Measurements from ENCODE around the gene ZNF764.
A peak's percentile ranks its signal among the peaks of the same experiment; 100 is the strongest.
"Not testable (repeated sequence)": the region's sequence is repeated elsewhere in the genome, so short reads cannot be mapped to it uniquely, and the experiment has no call there.

ZNF764 gene

DNA sequence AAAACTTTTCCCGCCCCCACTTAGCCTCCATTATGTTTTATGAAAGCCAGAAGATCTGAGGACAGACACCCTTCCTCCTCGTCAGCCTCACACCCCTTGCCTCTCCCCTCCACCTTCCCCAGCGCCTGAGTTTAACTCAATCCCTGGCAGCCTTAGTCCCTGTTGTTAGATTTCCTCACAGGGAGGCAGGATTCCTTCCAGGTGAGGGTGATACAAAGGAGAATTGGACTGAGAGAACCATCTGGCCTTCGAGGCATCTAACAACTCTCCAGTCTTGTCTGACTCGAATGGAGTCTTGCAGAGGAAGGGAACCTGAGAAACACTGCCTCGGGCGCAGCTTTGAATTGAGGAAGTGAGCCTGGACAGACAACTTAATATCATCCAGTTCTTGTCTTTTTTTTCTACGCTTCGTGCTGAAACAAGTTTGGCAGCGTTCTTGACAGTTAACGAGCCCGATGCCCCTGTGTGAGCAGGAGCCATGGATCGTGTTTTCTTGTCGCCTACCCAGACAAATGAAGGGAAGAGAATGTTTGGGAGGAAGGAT lies 30.5 kb downstream of the ZNF764 start:
- DNase-seq (ENCODE audit: low spot score): peak; percentile 92

DNA sequence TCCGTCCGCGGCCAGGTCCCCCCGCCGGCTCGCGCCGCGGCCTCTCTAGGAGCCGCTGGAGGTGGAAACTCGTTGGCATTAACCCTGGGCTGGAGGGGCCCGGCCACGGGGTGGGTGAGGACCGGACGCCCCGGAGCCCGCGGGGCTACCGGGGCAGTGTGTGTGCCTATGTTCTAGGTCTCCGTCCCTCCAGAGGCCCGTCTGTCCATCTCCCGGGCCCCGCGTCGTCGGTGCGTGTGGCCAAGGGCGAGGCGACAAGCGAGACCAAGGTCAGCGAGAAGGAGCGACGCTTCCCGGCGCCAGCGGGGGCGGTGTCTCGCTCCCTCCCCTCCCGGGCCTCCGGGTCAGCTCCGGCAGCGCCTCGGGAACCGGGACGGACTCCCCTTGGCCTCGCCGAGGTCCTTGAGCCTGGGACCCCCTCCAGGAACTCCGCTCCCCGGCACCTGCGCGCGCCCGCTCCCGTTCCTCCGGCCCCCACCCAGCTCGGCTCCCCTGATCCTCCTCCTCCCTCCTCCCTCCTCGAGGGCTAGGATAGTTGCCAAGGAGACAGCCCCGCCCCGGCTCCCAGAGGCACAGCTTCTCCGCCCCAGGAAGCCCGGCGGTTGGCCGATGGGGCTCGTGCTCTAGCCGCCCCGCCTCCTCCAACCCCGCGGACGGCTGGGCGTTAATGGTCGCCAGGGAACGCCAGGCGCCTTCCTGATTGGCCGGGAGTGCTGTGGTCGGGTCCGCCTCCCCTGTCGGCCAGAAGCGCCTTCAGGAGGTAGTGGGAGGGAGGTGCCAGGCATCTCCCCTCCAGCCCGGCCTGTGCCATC lies 31.1 kb downstream of the ZNF764 start:
- DNase-seq (ENCODE audit: low spot score): peak; percentile 97

DNA sequence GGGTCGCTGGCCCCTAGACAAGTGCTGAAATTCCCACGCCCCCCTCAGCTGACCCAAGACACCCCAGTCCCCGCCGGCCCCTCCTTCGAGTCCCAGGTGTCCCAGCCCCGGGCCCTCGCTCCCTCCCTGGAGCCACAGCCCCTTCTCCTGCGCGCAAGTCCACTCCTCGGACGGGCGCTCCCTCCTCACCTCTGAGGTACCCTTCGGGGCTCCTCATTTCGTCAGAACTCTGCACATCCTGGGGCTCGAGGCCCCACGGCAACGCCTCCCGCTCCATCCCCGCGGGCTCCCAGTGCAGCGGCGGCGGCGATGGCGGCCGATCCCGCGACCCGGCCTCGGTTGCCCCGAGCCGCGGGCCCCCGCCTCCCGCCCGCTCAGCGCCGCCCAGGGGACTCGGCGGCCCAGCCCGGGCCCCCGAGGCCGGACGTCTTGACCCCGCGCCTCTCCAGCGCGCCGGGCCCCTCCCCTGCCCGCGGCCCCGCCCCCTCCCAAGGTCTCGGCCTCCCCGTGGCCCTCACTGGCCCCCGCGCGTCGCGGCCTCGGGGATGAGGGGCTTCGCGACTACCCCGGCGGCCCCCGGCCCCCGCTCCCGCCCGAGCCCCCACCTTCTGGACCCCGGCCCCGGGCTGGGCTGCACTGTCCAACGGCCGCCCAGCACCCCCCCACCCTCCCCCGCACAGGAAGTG lies 31.9 kb downstream of the ZNF764 start, which contains the start of gene ZNF768:
Gene ZNF768, minus strand, starts transcription at position 430 of the 686 bp plus-strand sequence. Its CDS starts 153 bp downstream, at position 277.
- peak; percentile 31 for DNase-seq (ENCODE audit: low spot score)

DNA sequence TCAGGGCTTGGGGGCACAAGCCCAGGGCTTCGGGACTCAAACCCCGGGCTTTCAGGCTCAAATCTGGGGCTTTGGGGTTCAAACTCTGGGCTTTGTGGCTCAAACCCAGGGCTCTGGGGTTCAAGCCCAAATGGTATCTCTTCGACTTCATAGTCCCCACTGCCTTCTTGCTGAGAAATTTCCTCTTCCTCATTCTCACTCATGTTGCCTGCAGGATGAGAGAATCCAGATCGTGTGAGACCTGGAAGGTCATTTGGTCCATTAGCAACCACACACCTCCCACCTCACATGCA lies 32.4 kb downstream of the ZNF764 start:
- DNase-seq (ENCODE audit: low spot score): no peak

DNA sequence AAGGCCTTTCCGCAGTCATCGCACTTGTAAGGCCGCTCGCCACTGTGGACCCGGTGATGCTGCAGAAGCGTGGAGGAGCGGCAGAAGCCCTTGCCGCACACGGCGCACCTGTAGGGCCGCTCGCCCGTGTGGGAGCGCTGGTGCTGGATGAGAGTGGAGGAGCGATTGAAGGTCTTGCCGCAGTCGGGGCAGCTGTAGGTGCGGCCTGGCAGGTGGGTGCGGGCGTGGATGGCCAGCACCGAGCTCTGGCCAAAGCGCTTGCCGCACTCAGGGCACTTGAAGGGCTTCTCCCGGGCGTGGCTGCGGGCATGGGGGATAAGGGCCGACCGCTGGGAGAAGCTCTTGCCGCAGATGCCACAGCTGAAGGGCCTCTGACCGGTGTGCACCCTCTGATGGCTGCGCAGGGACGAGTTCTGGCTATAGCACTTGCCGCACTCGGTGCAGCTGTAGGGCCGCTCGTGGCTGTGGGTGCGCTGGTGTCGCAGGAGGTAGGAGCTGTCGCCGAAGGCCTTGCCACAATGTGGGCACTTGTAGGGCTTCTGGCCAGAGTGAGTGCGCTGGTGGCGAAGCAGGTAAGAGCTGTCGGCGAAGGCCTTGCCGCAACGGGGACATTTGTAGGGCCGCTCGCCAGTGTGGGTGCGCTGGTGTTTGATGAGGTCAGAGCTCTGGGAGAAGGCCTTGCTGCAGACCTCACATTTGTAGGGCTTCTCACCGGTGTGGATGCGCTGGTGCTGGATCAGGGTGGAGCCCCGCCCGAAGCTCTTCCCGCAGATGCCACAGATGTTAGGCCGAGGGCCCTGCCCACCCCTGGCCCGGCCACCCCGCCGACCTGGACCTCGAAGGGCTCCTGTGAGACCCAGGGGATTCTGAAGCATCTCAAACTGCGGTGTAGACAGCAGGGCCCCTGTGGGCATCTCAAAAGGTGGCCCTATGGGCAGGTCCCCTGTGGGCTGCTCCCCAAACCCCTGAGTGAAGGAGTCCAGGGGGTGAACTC lies 33.3 kb downstream of the ZNF764 start:
- DNase-seq (ENCODE audit: low spot score): no peak

DNA sequence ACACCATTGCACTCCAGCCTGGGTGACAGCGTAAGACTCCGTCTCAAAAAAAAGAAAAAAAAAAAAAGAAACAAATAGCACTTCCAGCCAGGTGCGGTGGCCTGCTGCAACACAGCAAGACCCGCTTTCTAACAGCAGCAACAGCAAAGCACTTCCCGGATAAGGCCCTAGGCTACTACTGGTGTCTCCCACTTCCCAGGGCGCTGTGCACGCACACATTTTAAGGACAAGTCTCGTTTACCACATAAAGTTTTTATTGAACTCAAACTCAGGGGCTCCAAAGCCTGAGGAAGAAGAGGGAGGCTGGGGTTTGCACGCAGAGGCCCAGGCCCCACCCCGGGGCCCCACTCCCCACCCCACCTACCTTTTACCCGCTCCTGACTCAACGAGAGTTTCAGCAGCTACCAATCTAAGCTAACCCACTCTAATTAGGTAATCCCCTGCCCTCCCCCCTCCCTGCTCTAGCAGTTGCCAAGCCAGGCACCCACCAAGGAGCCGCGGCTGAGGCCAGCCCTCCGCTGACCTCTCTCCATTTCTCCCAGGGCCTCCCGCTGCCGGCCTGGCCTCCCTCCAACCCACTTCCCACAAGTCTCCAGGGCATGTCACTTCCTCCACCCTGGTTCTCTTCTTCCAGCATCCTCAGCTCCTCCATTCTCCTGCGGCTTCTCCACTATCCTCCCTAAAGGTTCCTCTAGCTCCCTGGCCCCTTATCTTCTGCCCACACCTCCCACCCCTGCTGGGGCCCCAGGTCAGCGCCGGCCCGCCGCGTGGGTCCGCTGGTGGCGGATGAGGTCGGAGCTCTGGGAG lies 34.2 kb downstream of the ZNF764 start:
- DNase-seq (ENCODE audit: low spot score): no peak

DNA sequence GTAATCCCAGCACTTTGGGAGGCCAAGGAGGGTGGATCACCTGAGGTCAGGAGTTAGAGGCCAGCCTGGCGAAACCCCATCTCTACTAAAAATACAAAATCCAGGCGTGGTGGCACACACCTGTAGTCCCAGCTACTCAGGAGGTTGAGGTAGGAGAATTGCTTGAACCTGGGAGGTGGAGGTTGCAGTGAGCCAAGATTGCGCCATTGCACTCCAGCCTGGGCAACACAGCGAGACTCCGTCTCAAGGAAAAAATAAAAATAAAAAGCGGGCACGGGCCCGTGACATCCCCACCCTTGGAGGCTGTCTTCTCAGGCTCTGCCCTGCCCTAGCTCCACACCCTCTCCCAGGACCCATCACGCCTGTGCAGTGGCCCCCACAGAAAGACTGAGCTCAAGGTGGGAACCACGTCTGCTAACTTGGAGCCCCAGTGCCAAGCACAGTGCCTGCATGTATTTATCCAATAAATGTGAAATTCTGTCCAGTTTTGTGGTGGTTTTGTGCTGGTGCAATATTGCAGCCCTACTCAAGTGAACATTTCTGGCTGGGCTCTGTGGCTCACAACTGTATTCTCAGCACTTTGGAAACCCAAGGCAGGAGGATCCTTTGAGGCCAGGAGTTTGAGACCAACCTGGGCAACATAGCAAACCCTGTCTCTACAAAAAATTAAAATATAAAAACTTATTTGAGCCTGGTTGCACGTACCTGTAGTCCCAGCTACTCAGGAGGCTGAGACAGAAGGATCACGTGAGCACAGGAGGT lies 35.3 kb downstream of the ZNF764 start:
- not testable (repeated sequence) for DNase-seq (ENCODE audit: low spot score)

DNA sequence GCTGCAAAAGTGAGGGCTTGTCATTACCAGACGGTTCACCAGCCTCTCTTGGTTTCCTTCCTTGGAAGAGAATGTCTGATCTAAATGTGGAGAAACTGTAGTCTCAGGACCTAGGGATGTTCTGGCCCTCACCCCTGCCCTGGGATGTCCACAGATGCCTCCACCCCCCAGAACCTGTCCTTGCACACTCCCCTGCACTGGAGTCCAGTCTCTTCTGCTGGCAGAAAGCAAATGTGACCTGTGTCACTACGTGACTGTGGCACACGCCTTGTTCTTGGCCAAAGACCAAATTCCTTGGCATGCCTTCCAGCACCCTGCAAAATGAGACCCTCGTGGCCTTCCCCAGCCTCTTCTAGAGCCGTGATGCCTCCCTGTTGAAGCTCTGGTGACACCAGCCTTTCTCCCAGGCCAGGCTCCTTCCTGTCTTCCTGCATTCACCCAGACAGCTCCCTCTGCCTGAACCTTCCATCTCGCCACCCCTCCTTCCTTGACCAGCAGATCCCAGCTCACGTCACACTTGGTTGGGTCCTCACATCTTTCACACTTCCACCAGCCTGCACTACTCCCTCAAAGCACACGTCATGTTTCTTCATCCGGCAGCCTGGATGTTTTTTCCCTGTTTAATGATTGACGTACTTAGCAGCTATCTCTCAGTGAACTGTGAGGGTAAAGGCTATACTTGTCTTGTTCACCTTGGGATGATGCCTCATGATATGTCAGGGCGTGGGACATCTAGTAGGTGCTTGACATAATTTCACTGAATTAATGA lies 36.1 kb downstream of the ZNF764 start:
- DNase-seq (ENCODE audit: low spot score): no peak

DNA sequence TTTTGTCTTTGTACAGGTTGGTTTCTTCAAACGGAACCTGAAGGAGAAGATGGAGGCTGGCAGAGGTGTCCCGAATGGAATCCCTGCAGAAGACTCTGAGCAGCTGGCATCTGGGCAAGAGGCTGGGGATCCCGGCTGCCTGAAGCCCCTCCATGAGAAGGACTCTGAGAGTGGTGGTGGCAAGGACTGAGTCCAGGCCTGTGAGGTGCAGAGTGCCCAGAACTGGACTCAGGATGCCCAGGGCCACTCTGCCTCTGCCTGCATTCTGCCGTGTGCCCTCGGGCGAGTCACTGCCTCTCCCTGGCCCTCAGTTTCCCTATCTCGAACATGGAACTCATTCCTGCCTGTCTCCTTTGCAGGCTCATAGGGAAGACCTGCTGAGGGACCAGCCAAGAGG lies 36.7 kb downstream of the ZNF764 start:
- DNase-seq (ENCODE audit: low spot score): no peak

DNA sequence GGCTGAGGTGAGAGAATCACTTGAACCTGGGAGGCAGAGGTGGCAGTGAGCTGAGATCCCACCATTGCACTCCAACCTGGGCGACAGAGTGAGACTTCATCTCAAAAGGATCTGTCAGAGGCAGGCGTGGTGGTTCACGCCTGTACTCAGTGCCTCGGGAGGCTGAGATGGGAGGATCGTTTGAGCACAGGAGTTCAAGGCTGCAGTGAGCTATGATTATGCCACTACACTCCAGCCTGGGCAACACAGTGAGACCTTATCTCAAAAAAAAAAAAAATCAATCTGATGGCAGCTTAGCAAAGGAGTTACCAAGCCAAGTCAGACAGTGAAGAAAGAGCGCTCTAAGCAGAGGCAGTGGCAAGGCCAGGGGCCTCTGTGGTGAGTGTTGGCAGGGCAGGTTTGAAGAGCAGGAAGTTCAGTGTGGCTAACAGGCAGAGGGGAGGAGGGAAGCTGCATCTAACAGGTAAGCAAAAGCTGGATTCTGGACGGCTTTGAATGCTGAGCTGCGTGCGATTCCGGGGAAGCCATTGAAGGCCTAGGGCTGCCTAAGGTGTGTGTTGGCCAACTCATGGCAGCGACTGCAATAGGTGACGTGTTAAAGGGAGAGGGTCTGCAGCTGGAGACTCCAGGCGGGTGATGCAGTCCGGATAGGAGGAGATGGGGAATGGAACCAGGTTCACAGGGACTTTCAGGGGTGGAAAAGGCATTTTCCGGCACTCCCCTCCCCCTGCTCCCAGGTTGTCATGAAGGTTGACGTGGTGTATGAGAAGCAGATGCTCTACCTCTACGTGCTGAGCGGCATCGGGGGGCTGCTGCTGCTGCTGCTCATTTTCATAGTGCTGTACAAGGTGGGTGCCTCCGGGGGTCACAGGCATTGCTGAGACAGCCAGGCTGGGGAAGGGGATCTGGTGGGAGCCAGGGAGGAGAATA lies 38.8 kb downstream of the ZNF764 start:
- no peak for DNase-seq (ENCODE audit: low spot score)

DNA sequence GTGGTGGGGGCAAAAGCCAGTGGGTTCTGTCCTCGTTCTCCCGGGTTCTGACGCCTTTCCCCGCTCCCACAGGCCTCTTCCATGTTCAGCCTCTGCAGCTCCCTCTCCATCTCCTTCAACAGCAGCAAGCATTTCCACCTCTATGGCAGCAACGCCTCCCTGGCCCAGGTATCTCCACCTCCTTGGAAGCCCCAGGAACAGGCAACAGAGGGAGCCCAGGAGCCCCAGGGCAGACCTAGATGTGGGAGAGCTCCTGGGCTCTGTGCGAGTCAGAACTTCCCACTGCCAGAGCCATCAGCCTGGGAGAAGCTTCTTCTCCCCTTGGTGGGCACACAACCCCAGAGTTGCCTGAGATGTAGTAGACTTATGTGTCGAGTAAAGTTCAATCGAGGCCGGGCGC lies 39.6 kb downstream of the ZNF764 start:
- no peak for DNase-seq (ENCODE audit: low spot score)

DNA sequence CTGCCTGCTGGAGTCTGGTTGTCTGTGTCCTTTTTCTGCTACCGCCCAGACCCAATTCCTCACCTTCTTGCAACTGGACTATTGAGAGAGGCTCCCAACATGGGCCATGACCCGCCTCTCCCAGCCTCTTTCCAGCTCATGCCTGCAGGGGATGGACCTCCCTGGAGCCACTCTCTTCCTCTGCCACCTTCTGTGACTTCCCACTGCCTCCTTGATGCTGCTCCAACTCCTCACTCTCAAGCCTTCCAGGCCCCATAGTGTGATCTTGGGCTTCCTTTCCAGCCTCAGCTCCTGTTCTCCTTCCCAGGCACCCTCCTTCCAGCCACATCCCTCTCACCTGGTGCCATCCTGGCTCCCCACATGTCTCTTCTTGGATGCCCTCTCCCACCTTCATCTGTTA lies 42.9 kb downstream of the ZNF764 start:
- no peak for DNase-seq (ENCODE audit: low spot score)

DNA sequence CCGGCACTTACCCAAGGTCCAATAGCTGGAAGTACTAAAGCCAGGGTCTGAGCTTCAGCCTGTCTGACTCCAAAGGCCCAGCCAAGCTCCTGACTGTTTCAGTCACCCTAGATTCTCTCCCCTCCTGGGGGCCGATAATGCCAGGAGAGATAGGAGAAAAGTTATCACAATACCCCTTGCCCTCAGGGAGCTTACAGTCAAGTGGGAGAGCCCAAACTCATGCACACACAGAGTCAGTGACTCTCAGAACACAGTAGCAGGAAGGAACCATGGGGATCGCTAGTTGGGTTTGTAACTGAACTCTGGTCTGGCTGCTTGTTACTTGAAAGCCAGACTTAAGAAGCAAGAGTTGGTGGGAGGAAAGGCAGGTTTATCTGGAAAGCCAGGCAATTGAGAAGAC lies 46.7 kb downstream of the ZNF764 start:
- DNase-seq (ENCODE audit: low spot score): no peak

DNA sequence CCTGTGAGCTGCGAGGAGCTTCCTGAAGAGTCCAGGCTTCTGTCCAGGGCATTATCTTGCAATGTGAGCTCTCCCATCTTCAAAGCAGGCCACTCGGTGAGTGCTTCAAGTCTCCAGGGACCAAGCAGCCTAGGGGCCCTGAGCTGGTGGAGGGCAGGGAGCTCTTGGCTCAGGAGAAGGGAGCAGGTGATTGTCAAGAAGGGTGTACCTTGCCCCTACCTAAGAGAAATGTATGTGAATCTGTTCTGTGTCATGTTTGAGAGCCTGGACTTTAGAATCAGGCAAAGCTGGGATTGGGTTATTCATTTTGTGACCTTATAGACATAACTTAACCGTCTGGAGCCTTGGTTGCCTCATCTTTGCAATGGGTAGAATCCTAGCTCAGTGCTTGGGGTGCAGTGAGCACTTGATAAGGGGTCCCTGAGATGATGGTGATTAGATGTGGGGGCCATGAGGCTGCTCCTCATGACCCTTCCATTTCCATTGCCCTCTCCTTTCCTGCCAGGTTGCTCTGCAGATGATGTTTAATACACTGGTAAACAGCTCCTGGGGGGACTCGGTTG lies 47.7 kb downstream of the ZNF764 start:
- DNase-seq (ENCODE audit: low spot score): no peak

DNA sequence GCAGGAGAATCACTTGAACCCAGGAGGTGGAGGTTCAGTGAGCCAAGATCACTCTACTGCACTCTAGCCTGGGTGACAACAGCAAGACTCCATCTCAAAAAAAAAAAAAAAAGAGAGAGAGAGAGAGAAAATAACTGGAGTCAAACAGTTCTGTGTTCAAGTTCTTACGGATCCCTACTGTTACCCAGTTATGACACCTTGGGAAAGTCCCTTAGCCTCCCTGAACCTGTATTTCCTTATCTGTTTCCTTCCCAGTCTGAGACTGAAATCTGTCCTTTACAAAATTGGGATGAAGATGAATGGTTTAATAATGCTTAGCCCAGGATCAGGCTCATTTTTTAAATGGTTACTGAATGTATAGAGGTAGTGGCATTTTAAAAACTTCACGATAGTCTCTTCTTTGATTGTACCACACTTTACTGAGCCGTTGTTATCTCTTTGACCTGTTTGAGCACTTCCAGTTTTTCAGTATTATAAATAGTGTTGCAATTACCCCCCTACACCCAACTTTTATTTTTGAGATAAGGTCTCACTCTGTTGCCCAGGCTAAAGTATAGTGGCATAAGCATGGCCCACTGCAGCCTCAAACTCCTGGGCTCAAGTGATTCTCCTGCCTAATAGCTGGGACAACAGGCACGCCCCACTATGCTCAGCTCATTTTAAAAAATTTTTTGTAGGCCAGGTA lies 49.0 kb downstream of the ZNF764 start:
- DNase-seq (ENCODE audit: low spot score): no peak
